Effector memory CD8-positive, alpha-beta T cell (primary cell): Measurements from ENCODE around the gene SLC28A3.

Experiments
- ATAC-seq: fragments of 150-1000 bp; cut with Tn5 transposase; replicated peaks from 2 replicates; pipeline ENCODE4 v1.10.0; 2021; ENCODE audit warnings: mild to moderate bottlenecking, moderate library complexity
- DNase-seq, 3 experiments: peaks; one replicate each; pipeline ENCODE4 v3.0.0; 2021
- H3K27ac Mint-ChIP-seq, 2 donors: one replicate each; pipeline ENCODE4 v1.8.0; 2022; ENCODE audit warnings: mild to moderate bottlenecking in 2 of 2, mixed read lengths in 2 of 2, moderate library complexity in 2 of 2
- H3K27me3 Mint-ChIP-seq, 2 donors: one replicate each; pipeline ENCODE4 v1.8.0; 2022; ENCODE audit warnings: mixed read lengths in 2 of 2
- H3K36me3 Mint-ChIP-seq: one replicate; pipeline ENCODE4 v1.8.0; 2022; ENCODE audit warnings: mild to moderate bottlenecking, moderate library complexity, mixed read lengths; ENCODE audit not compliant: insufficient read depth
- H3K4me1 Mint-ChIP-seq, 2 donors: one replicate each; pipeline ENCODE4 v1.8.0; 2022; ENCODE audit warnings: low read depth in 2 of 2, mixed read lengths in 2 of 2
- H3K4me3 Mint-ChIP-seq, 2 donors: one replicate each; pipeline ENCODE4 v1.8.0; 2022; ENCODE audit warnings: mild to moderate bottlenecking in 2 of 2, mixed read lengths in 2 of 2, moderate library complexity in 2 of 2
- H3K9me3 Mint-ChIP-seq, 2 donors: one replicate each; pipeline ENCODE4 v1.8.0; 2022; ENCODE audit warnings: mixed read lengths in 2 of 2

The SLC28A3 gene

DNA sequence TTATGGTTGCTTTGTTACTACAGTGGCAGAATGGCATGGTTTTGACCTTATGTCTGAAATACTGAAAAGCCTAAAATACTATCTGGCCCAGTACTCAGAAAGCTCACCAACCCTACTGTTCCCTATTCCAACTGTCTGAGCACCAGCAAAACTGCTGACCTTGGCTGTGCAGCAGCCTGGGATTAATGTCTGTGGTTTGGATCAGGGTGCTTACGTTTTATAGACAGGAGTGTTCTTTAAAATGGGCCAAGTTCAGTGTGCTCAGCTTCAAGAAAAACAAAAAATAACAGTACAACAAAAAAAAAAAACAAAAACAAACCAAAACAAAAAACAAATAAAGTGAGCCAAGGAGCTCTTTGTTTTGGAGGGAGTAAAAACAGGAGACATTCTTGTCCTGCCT is 36.4 kb downstream of the SLC28A3 start:
- H3K27me3 Mint-ChIP-seq, result peaks cover 0 to under 1% of the 10 kb centered on the region in 2 donors
- ATAC-seq, result no peak

GRCh38 chr9:84303061-84303460 is 37.5 kb downstream of the SLC28A3 start:
- ATAC-seq (no peak), DNase-seq (no peak)
- Mint-ChIP-seq H3K4me3 (no peak overlapping the region), H3K36me3 (peaks cover 3% of the 10 kb centered on the region), H3K27ac (no peak overlapping the region), H3K27me3 (peaks cover 0 to 4% of the 10 kb centered on the region in 2 donors), H3K4me1 (peaks cover 0 to 4% of the 10 kb centered on the region in 2 donors), H3K9me3 (no peaks in the 10 kb centered on the region)

More for the DNA sequence above, 36.4 kb downstream of the SLC28A3 start:
- no peaks in the 10 kb centered on the region for H3K9me3 Mint-ChIP-seq
- H3K4me3 Mint-ChIP-seq, result no peak overlapping the region
- H3K36me3 Mint-ChIP-seq, result peaks cover 3% of the 10 kb centered on the region
- H3K4me1 Mint-ChIP-seq, result peaks cover 0 to 4% of the 10 kb centered on the region in 2 donors
- DNase-seq, result no peak
- no peak overlapping the region for H3K27ac Mint-ChIP-seq

GRCh38 chr9:84301851-84302250 is 38.7 kb downstream of the SLC28A3 start:
- no peak for ATAC-seq
- Mint-ChIP-seq H3K27ac (no peak overlapping the region), H3K4me1 (peaks cover 0 to 4% of the 10 kb centered on the region in 2 donors), H3K27me3 (peaks cover 0 to 4% of the 10 kb centered on the region in 2 donors), H3K9me3 (no peaks in the 10 kb centered on the region), H3K36me3 (no peaks in the 10 kb centered on the region), H3K4me3 (no peak overlapping the region)
- no peak for DNase-seq

DNA sequence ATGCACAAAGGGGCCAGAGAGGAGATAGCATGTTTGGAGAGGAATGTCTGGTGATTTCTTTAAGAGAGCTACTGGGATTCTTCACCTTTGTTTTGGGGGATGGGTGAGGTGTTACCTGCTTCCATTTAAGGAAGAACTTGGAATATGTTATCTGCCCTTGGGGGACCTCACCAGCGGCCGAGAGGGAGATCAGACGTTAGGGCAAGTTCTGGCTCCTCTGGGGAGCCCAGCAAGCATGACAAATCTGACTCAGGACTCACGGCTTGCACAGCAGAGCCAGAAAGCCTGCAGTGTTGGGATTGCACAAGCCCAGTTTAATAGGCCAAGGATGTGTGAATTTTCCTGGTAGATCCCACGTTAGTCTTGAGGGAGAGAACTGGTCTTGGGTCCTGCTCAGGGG is 40.3 kb downstream of the SLC28A3 start:
- H3K4me1 Mint-ChIP-seq, result peaks cover 8 to 14% of the 10 kb centered on the region in 2 donors

GRCh38 chr9:84297162-84297821 is 43.3 kb downstream of the SLC28A3 start:
- Mint-ChIP-seq H3K36me3 (no peaks in the 10 kb centered on the region), H3K9me3 (no peaks in the 10 kb centered on the region), H3K27me3 (peaks cover 0 to 4% of the 10 kb centered on the region in 2 donors), H3K4me3 (no peak overlapping the region), H3K27ac (no peak overlapping the region), H3K4me1 (peaks cover 11 to 17% of the 10 kb centered on the region in 2 donors)
- DNase-seq (no peak), ATAC-seq (no peak)

More for the DNA sequence above, 40.3 kb downstream of the SLC28A3 start:
- no peak for DNase-seq
- H3K4me3 Mint-ChIP-seq, result no peak overlapping the region
- no peak overlapping the region for H3K27ac Mint-ChIP-seq
- H3K36me3 Mint-ChIP-seq, result no peaks in the 10 kb centered on the region
- peaks cover 0 to 4% of the 10 kb centered on the region in 2 donors for H3K27me3 Mint-ChIP-seq
- ATAC-seq, result no peak
- H3K9me3 Mint-ChIP-seq, result no peaks in the 10 kb centered on the region

- H3K4me3 Mint-ChIP-seq, result peak overlapping the region in 1 of 2 donors; percentile 12
- DNase-seq, result no peak
- peaks cover 0 to 4% of the 10 kb centered on the region in 2 donors for H3K27me3 Mint-ChIP-seq
- peak overlapping the region; percentile 76 to 78 for H3K27ac Mint-ChIP-seq
- no peaks in the 10 kb centered on the region for H3K36me3 Mint-ChIP-seq
- peaks cover 11 to 13% of the 10 kb centered on the region in 2 donors for H3K4me1 Mint-ChIP-seq
- H3K9me3 Mint-ChIP-seq, result no peaks in the 10 kb centered on the region
- ATAC-seq, result peak; percentile 45
These were observed 44.3 kb downstream of the SLC28A3 start for GRCh38 chr9:84296146-84296843.

- no peak for DNase-seq
- Mint-ChIP-seq H3K27me3 (peaks cover 5 to 9% of the 10 kb centered on the region in 2 donors), H3K9me3 (no peaks in the 10 kb centered on the region), H3K4me3 (no peak overlapping the region), H3K27ac (no peak overlapping the region), H3K4me1 (peaks cover 11 to 13% of the 10 kb centered on the region in 2 donors), H3K36me3 (no peaks in the 10 kb centered on the region)
- no peak for ATAC-seq
These were observed 46.2 kb downstream of the SLC28A3 start for GRCh38 chr9:84294241-84294950.

- Mint-ChIP-seq H3K4me1 (peaks cover 11 to 13% of the 10 kb centered on the region in 2 donors), H3K4me3 (peak overlapping the region; percentile 4 to 18)
- ATAC-seq, result peak; percentile 35
These were observed 47.4 kb downstream of the SLC28A3 start for GRCh38 chr9:84293001-84293798.

GRCh38 chr9:84285381-84285780 is 55.2 kb downstream of the SLC28A3 start:
- H3K9me3 Mint-ChIP-seq, result no peaks in the 10 kb centered on the region
- H3K4me3 Mint-ChIP-seq, result no peak overlapping the region
- DNase-seq, result no peak
- peak overlapping the region in 1 of 2 donors; percentile 39 for H3K27ac Mint-ChIP-seq
- no peaks in the 10 kb centered on the region for H3K36me3 Mint-ChIP-seq
- peaks cover 0 to 7% of the 10 kb centered on the region in 2 donors for H3K4me1 Mint-ChIP-seq
- H3K27me3 Mint-ChIP-seq, result peaks cover 8 to 20% of the 10 kb centered on the region in 2 donors
- ATAC-seq, result no peak

More at GRCh38 chr9:84293001-84293798, 47.4 kb downstream of the SLC28A3 start:
- Mint-ChIP-seq H3K9me3 (no peaks in the 10 kb centered on the region), H3K36me3 (no peaks in the 10 kb centered on the region), H3K27ac (peak overlapping the region; percentile 5 to 21), H3K27me3 (peaks cover 8 to 21% of the 10 kb centered on the region in 2 donors)
- no peak for DNase-seq

GRCh38 chr9:84283946-84284345 is 56.6 kb downstream of the SLC28A3 start:
- ATAC-seq (no peak), DNase-seq (no peak)
- H3K4me1 Mint-ChIP-seq, result peaks cover 0 to 7% of the 10 kb centered on the region in 2 donors
- no peak overlapping the region for H3K4me3 Mint-ChIP-seq
- H3K9me3 Mint-ChIP-seq, result no peaks in the 10 kb centered on the region
- no peaks in the 10 kb centered on the region for H3K36me3 Mint-ChIP-seq
- peaks cover 2 to 23% of the 10 kb centered on the region in 2 donors for H3K27me3 Mint-ChIP-seq
- H3K27ac Mint-ChIP-seq, result no peak overlapping the region

GRCh38 chr9:84278130-84278529 is 62.4 kb downstream of the SLC28A3 start:
- H3K27me3 Mint-ChIP-seq, result peaks cover 16 to 46% of the 10 kb centered on the region in 2 donors
- no peaks in the 10 kb centered on the region for H3K4me1 Mint-ChIP-seq
- no peaks in the 10 kb centered on the region for H3K9me3 Mint-ChIP-seq
- H3K4me3 Mint-ChIP-seq, result no peak overlapping the region
- DNase-seq, result no peak
- no peak overlapping the region for H3K27ac Mint-ChIP-seq
- ATAC-seq, result no peak
- H3K36me3 Mint-ChIP-seq, result no peaks in the 10 kb centered on the region

- Mint-ChIP-seq H3K27me3 (peaks cover 19 to 46% of the 10 kb centered on the region in 2 donors), H3K4me3 (no peak overlapping the region), H3K9me3 (no peaks in the 10 kb centered on the region), H3K27ac (no peak overlapping the region), H3K36me3 (no peaks in the 10 kb centered on the region), H3K4me1 (no peaks in the 10 kb centered on the region)
- ATAC-seq (no peak), DNase-seq (no peak)
These were observed 62.9 kb downstream of the SLC28A3 start for GRCh38 chr9:84277646-84278045.

DNA sequence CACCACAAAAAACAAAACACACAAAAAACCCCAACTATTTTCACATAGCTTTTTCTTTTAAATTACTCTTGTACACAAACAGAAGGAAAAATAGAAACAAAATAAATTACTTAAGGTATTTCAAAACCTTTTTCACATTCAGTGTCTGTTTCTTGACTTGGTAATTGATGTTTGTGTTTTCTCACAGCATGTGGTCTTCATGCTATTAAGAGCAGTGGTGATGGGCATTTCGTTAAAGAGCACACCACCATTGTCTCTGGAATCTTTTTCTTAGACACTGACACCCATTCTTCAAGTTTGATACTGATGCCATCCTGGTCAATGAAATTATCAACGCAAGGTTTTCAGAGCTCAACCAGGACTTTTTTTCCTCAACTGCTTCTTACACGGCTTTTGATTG is 63.8 kb downstream of the SLC28A3 start:
- Mint-ChIP-seq H3K9me3 (no peaks in the 10 kb centered on the region), H3K36me3 (no peaks in the 10 kb centered on the region)
- ATAC-seq, result no peak

More for the DNA sequence above, 63.8 kb downstream of the SLC28A3 start:
- no peaks in the 10 kb centered on the region for H3K4me1 Mint-ChIP-seq
- no peak overlapping the region for H3K4me3 Mint-ChIP-seq
- no peak for DNase-seq
- peaks cover 22 to 55% of the 10 kb centered on the region in 2 donors for H3K27me3 Mint-ChIP-seq
- no peak overlapping the region for H3K27ac Mint-ChIP-seq
